ENCODE measurements around the gene SCN8A. TPM values are rescaled to one million over a fixed set of nuclear protein-coding genes. Genes with fewer than 3 reads are reported as not detected.
"Not testable (repeated sequence)": the region's sequence is repeated elsewhere in the genome, so short reads cannot be mapped to it uniquely, and the experiment has no call there.

The SCN8A gene
- total and polyA plus RNA-seq, 7 donors = under 0.01 to 2.1 (median 0.71) TPM

DNA sequence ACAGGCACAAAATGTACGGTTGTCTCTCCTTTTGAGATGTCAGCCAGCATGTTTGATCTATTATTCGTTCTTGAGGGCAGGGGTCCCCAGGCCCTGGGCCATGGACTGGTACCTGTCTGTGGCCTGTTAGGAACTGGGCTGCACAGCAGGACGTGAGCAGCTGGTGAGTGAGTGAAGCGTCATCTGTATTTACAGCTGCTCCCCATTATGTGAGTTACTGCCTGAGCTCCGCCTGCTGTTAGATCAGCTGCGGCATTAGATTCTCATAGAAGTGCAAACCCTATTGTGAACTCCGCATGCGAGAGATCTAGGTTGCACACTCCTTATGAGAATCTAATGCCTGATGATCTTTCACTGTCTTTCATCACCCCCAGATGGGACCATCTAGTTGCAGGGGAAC is 41.4 kb upstream of the SCN8A start:
- Histone ChIP-seq H3K9me3 (no peaks in the 10 kb centered on the region), H3K27me3 (peaks cover 0 to 2% (median 0%) of the 10 kb centered on the region in 3 donors), H3K4me1 (no peaks in the 10 kb centered on the region), H3K4me3 (no peak overlapping the region), H3K36me3 (no peaks in the 10 kb centered on the region), H3K27ac (no peak overlapping the region)
- TF ChIP-seq POLR2A (IDR thresholded peaks at IDR 0.05) (no peak), EP300 (IDR thresholded peaks at IDR 0.05) (no peak), POLR2AphosphoS5 (IDR thresholded peaks at IDR 0.05) (no peak)
- TF ChIP-seq, protein P1, sequence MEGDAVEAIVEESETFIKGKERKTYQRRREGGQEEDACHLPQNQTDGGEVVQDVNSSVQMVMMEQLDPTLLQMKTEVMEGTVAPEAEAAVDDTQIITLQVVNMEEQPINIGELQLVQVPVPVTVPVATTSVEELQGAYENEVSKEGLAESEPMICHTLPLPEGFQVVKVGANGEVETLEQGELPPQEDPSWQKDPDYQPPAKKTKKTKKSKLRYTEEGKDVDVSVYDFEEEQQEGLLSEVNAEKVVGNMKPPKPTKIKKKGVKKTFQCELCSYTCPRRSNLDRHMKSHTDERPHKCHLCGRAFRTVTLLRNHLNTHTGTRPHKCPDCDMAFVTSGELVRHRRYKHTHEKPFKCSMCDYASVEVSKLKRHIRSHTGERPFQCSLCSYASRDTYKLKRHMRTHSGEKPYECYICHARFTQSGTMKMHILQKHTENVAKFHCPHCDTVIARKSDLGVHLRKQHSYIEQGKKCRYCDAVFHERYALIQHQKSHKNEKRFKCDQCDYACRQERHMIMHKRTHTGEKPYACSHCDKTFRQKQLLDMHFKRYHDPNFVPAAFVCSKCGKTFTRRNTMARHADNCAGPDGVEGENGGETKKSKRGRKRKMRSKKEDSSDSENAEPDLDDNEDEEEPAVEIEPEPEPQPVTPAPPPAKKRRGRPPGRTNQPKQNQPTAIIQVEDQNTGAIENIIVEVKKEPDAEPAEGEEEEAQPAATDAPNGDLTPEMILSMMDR (IDR thresholded peaks at IDR 0.05) = no peak
- DNase-seq = no peak
- 89 to 91% methylated on average over 8 of the region's 8 CpGs for WGBS, 2 donors
- intact Hi-C loops (cut with DNase I) = no loop called here

DNA sequence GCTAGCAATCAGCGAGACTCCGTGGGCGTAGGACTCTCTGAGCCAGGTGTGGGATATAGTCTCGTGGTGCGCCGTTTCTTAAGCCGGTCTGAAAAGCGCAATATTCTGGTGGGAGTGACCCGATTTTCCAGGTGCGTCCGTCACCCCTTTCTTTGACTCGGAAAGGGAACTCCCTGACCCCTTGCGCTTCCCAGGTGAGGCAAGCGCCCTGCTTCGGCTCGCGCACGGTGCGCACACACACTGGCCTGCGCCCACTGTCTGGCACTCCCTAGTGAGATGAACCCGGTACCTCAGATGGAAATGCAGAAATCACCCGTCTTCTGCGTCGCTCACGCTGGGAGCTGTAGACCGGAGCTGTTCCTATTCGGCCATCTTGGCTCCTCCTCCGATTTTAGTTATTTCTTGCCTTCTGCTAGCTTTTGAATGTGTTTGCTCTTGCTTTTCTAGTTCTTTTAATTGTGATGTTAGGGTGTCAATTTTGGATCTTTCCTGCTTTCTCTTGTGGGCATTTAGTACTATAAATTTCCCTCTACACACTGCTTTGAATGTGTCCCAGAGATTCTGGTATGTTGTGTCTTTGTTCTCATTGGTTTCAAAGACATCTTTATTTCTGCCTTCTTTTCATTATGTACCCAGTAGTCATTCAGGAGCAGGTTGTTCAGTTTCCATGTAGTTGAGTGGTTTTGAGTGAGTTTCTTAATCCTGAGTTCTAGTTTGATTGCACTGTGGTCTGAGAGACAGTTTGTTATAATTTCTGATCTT is 22.6 kb upstream of the SCN8A start:
- H3K27me3 ChIP-seq; H3K4me3 ChIP-seq; H3K4me1 ChIP-seq; H3K27ac ChIP-seq; H3K36me3 ChIP-seq; intact Hi-C loops (cut with DNase I); DNase-seq; H3K9me3 ChIP-seq: not testable (repeated sequence)
- WGBS, 2 donors = 29 to 75% methylated on average over 14 to 28 of the region's 28 CpGs

DNA sequence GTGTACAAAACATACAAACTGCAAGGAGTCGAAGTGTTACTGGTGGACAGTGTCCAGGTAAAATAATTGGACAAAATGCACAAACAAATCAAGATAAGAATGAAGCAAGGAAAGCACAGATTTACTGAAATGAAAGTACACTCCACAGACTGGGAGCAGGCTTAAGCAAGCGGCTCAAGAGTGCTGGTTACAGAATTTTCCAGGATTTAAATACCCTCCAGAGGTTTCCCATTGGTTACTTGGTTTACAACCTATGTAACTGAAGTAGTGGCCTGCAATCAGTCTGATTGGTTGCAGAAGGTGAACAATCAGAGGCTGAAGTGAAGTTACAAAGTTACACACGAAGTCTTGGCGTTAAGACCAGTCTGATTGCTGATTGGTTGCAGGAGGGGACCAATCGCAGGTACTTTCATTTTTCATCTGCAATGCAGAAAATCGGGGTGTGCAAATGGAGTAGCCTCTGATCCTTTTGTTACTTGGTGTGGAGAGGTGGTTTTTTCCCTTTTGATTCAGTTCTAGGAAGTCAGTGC is 11.6 kb upstream of the SCN8A start:
- intact Hi-C loops (cut with DNase I) = no loop called here
- DNase-seq = no peak
- Histone ChIP-seq H3K9me3 (no peaks in the 10 kb centered on the region), H3K36me3 (no peaks in the 10 kb centered on the region), H3K4me1 (no peaks in the 10 kb centered on the region), H3K4me3 (no peak overlapping the region), H3K27me3 (peaks cover 0 to 4% (median 0%) of the 10 kb centered on the region in 3 donors), H3K27ac (no peak overlapping the region)
- 92 to 93% methylated on average over 6 of the region's 6 CpGs for WGBS, 2 donors
- TF ChIP-seq, protein P1 (IDR thresholded peaks at IDR 0.05) = no peak
- TF ChIP-seq POLR2AphosphoS5 (IDR thresholded peaks at IDR 0.05) (no peak), EP300 (IDR thresholded peaks at IDR 0.05) (no peak), POLR2A (IDR thresholded peaks at IDR 0.05) (no peak)

DNA sequence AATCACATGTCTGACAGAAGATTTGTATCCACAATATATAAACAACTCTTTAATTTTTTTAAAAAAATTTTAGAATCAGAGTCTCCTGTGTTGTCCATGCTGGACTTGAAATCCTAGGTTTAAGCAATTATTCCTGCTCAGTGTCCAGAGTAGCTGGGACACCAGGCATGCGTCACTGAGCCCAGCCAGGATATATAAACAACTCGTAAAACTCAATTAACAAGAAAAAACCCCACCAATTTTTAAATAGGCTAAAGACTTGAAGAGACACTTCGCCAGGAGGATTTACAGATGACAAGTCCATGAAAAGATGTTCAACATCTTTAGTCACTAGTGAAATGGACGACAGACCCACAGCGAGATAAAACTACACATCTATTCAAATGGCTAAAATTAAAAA is 2.0 kb upstream of the SCN8A start:
- WGBS, 2 donors = 67 to 77% methylated on average over 5 of the region's 5 CpGs
- Histone ChIP-seq H3K36me3 (no peaks in the 10 kb centered on the region), H3K9me3 (no peaks in the 10 kb centered on the region), H3K27me3 (peaks cover 6 to 62% (median 36%) of the 10 kb centered on the region in 3 donors), H3K27ac (no peak overlapping the region), H3K4me1 (peaks cover 0 to 13% (median 12%) of the 10 kb centered on the region in 4 donors), H3K4me3 (no peak overlapping the region)
- DNase-seq = no peak
- no peak for TF ChIP-seq EP300 (IDR thresholded peaks at IDR 0.05)
- no peak for TF ChIP-seq POLR2A (IDR thresholded peaks at IDR 0.05)
- TF ChIP-seq, protein P1 (IDR thresholded peaks at IDR 0.05) = no peak
- TF ChIP-seq POLR2AphosphoS5 (IDR thresholded peaks at IDR 0.05) = no peak
- intact Hi-C loops (cut with DNase I) = no loop called here

DNA sequence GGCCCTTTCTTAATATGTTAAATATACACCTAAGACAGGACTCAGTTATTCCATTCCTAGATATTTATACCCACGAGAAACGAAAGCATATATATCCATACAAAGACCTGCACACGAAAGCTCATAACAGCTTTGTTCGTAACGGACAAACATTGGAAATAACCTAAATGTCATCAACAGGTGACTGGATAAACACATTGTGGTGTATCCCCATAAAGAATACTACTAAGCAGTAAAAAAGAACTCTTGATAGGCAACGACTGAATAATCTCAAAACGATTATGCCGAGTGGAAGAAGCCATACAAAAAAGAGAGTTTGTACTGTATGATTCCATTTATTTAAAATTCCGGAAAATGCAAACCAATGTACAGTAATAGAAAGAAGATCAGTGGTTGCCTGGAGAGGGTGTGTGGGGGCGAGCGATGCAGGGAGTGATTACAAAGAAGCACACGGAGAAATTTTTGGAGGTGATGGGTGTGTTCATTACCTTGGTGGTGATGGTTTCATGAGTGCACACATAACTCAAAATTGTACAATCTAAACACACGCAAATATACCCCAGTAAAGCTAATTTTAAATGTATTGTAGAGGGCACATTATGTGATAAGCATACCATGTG is 1.4 kb upstream of the SCN8A start:
- no peak overlapping the region for H3K27ac ChIP-seq
- no peaks in the 10 kb centered on the region for H3K9me3 ChIP-seq
- no peak for DNase-seq
- no peak overlapping the region for H3K4me3 ChIP-seq
- intact Hi-C loops (cut with DNase I) = no loop called here
- 59 to 79% methylated on average over 13 of the region's 13 CpGs for WGBS, 2 donors
- no peak for TF ChIP-seq EP300 (IDR thresholded peaks at IDR 0.05)
- no peak for TF ChIP-seq POLR2AphosphoS5 (IDR thresholded peaks at IDR 0.05)
- no peak for TF ChIP-seq POLR2A (IDR thresholded peaks at IDR 0.05)
- TF ChIP-seq, protein P1 (IDR thresholded peaks at IDR 0.05) = no peak
- H3K36me3 ChIP-seq = no peaks in the 10 kb centered on the region
- H3K27me3 ChIP-seq = peaks cover 6 to 66% (median 38%) of the 10 kb centered on the region in 3 donors
- peaks cover 0 to 13% (median 12%) of the 10 kb centered on the region in 4 donors for H3K4me1 ChIP-seq
